Measurements from ENCODE around the gene TTN. TPM values are rescaled to one million over a fixed set of nuclear protein-coding genes. Genes with fewer than 3 reads are reported as not detected.

TTN gene
- total and polyA plus RNA-seq, 2 experiments from 2014 or later = 12.5 to 15.7 TPM

GRCh38 chr2:178829981-178830380, 22.8 kb upstream of the TTN start:
- Histone ChIP-seq H3K4me1 (ENCODE audit: insufficient read depth) (no peaks in the 10 kb centered on the region), H3K4me2 (no peak overlapping the region), H3K4me3 (no peak overlapping the region), H3K9me2 (ENCODE audit: insufficient read depth) (no peaks in the 10 kb centered on the region), H2AFZ (no peak overlapping the region), H4K20me1 (replicated peaks; ENCODE audit: insufficient read depth) (no peaks in the 10 kb centered on the region), H3K79me2 (replicated peaks; ENCODE audit: insufficient read depth) (no peaks in the 10 kb centered on the region), H3F3A (replicated peaks; ENCODE audit: low read depth) (no peaks in the 10 kb centered on the region), H3K36me3 (ENCODE audit: insufficient read depth) (no peaks in the 10 kb centered on the region), H3K27ac (ENCODE audit: low read depth) (no peak overlapping the region), H3K27me3 (ENCODE audit: insufficient read depth) (no peaks in the 10 kb centered on the region)
- Mint-ChIP-seq H3K27me3 (ENCODE audit: insufficient read depth, low read depth, poor library complexity) (peaks cover 3% of the 10 kb centered on the region), H3K4me1 (peaks cover 11% of the 10 kb centered on the region; the same call in 2 of the 3 replicates), H3K4me3 (no peak overlapping the region), H3K36me3 (ENCODE audit: low read depth) (no peaks in the 10 kb centered on the region; the same call in 2 of the 3 replicates), H3K27ac (no peak overlapping the region), H3K9me3 (no peaks in the 10 kb centered on the region)
- no peak for ATAC-seq
- DNase-seq (ENCODE audit: low spot score) = no peak
- no peak for TF ChIP-seq EZH2 (IDR thresholded peaks at IDR 0.05; ENCODE audit: low read depth, unreplicated experiment)
- TF ChIP-seq ZNF114 (CRISPR knock-in tag; IDR thresholded peaks at IDR 0.05) = no peak
- no peak for TF ChIP-seq ZNF331 (CRISPR knock-in tag; IDR thresholded peaks at IDR 0.05; ENCODE audit: low read depth)
- no peak for TF ChIP-seq CREB1 (CRISPR knock-in tag; IDR thresholded peaks at IDR 0.05; ENCODE audit: low read depth)
- no peak for TF ChIP-seq REST (IDR thresholded peaks at IDR 0.05; ENCODE audit: unreplicated experiment)
- TF ChIP-seq NANOG (IDR thresholded peaks at IDR 0.05; ENCODE audit: borderline replicate concordance) = no peak
- TF ChIP-seq POLR2AphosphoS5 (IDR thresholded peaks at IDR 0.05; ENCODE audit: low read depth) = no peak
- no peak for TF ChIP-seq EZH2phosphoT487 (IDR thresholded peaks at IDR 0.05; ENCODE audit: unreplicated experiment)
- TF ChIP-seq CTCF (conservative IDR thresholded peaks at IDR 0.05; ENCODE audit: low read depth in 2 of 2) = no peak
- no peak for TF ChIP-seq STAT1 (IDR thresholded peaks at IDR 0.05; ENCODE audit: unreplicated experiment)
- TF ChIP-seq ETS1 (IDR thresholded peaks at IDR 0.05) = no peak
- no peak for TF ChIP-seq ZNF462 (CRISPR knock-in tag; IDR thresholded peaks at IDR 0.05)
- TF ChIP-seq JUNB (IDR thresholded peaks at IDR 0.05; ENCODE audit: unreplicated experiment) = no peak
